GM18861 (cell line): Measurements from ENCODE around the gene NR6A1.

Experiments used
- ATAC-seq: cut with Tn5 transposase; IDR thresholded peaks from one replicate; pipeline ENCODE4 v1.9.1; 2021; ENCODE audit not compliant: unreplicated experiment

NR6A1 gene

GRCh38 chr9:124695280-124695890 is 75.7 kb downstream of the NR6A1 start:
- ATAC-seq, result no peak

DNA sequence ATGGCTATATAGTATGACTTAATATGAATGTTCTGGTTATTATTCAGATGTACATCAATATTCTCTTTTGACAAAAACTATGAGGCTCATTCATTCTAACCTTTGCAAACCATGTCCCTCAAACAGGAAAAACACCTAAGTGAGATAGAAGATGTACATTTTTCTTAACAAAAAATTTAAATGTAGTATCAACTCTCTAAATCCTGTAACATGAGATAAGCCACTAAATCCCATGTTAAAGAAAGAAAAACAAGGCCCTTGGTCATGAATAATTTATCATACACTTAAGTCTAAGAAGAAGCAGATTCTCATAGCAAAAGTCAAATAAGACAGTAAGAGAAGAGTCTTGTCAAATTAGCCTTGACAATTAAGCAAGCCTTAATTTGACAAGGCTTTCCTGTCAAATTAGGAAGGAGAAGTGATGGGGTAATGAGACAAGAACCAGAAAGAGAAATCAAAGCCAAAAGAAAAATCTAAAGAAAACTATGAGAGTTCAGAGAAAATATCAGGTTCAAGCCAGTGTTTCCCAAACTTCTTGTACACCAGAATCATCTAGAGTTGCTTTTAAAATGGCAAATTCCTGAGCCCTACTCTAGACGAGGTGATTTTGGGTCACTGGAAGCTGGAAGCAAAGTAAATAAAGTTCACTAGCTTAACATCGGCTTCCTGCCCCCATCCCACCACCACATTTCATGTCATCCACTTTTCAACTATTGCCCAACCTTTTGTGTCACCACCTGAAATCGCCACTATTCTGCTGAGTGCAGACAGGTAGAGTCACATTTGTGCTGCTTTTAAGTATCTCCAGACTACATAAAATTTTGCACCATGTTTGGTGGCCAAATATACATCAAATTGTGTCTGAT is 76.5 kb downstream of the NR6A1 start:
- no peak for ATAC-seq

- ATAC-seq, result no peak
These were observed 77.7 kb downstream of the NR6A1 start for GRCh38 chr9:124693403-124693802.

GRCh38 chr9:124688238-124688904 is 82.7 kb downstream of the NR6A1 start:
- no peak for ATAC-seq

DNA sequence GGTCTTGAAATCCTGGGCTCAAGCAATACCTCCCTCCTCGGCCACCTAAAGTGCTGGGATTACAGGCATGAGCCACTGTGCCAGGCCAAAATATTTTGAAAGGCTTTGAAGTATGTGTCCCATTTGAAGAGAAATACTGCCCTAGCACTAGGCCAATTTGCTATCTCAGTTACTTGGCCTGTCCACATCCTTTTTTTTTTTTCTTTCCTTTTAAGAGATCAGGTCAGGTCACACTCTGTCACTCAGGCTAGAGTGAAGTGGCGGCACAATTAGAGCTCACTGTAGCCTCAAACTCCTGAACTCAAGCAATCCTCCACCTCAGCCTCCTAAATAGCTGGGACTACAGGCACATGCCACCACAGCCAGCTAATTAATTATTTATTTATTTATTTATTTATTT is 84.2 kb downstream of the NR6A1 start:
- ATAC-seq, result no peak

DNA sequence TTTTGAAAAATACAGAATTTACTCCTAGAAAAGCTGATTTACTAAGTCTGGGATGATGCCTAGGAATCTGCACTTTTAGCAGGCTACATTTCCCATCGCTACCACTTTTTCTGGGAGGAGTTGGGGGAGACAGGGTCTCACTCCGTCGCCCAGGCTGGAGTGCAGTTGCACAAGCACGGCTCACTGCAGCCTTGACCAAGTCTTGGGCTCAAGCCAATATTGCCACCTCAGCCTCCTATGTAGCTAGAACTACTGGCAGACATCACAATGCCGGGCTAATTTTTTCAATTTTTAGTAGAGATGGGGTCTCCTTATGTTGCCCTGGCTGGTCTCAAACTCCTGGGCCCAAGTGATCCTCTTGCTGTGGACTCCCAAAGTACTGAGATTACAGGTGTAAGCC is 85.9 kb downstream of the NR6A1 start:
- ATAC-seq, result no peak

DNA sequence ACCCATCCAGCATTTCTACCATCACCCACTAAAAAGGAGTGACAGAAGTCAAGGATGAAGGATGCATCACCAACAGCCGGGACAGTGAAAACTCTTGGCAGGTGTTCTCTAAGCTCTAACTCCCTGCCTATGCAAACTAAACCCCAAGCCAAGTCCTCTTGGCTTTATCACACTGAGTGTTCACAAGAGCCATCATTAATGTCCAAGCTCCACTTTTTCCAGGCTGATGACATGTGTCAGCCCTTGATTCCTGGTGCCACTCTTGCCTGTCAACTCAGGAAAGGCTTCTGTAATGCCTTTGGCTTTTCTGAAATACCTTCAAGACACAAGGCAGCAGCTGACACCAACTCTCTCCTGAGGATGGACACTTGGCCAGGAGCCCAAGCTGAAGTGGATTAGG is 86.9 kb downstream of the NR6A1 start:
- no peak for ATAC-seq

DNA sequence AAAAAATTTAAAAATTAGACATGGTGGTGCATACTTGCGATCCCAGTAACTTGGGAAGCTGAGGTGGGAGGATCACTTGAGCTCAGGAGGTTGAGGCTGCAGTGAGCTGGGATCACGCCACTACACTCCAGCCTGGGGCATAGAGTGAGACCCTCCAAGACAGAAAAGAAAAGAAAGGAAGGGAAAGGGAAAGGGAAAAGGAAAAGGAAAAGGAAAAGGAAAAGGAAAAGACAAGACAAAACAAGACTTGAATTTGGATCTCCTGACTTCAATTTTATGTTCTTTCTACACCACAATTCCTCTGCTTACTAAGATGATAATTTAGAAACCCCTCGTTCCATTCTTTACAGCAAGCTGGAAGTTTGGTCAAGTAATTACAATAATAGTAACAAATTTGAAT is 88.1 kb downstream of the NR6A1 start:
- no peak for ATAC-seq

DNA sequence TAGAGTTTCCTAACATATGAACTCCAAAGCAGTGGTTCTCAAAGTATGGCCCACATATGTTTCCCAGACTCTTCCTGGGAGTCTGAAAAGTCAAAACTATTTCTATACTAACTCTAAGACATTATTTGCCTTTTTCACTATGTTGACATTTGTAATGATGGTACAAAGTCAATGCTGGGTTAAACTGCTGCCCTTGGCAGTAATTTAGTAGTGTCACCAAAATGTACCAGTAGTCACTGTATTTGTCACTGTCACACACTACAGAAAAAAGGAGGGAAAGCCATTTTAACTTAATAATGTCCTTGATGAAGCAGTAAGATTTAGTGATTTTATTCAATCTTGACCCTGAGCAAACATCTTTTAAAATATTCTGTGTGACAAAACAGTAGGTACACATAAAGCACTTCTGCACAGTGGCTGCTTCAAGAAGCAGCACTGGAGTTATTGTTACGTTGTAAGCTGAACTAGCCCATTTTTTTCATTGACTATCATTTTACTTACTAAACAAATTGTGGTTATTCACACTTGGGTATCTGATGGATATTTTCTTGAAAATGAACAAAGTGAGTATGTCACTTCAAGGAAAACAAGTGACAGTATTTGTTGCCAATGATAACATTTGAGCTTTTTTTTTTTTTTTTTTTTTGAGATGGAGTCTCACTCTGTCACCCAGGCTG is 90.3 kb downstream of the NR6A1 start:
- ATAC-seq, result no peak

DNA sequence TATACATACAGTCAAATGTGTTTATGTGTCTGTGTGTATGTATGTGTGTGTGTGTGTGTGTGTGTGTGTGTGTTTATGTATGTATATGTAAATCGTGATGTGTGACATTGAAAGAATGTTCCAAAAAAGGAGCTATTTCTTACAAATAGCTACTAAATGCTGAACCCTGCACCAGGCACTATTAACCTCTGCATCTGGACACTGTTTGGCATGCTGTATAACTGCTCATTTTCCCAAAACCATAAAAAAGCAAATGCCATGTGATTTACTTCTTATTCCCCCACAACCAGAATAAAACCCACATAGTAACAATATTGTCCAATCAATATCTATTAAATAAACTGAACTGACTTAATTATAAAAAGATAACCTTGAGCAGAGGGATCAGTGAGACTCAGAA is 91.1 kb downstream of the NR6A1 start:
- no peak for ATAC-seq

DNA sequence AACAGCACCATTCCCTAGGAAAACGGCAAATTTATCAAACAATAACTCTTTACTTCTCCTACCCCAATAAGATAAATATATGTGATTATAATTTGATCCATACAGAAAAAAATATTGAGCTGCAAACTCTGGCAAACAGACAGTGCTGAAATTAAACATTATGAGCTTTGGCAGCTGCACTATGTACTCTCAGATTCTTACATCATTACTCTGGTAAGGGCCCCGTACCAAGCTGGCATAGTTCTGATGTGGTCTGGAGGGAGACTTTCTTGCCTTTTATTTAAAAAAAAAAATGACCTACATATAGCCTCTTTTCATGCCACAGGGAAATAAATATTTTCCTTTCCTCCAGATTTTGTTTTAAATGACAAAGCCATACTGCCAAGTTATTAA is 95.0 kb downstream of the NR6A1 start:
- ATAC-seq, result no peak

GRCh38 chr9:124675261-124676158 is 95.6 kb downstream of the NR6A1 start:
- no peak for ATAC-seq

DNA sequence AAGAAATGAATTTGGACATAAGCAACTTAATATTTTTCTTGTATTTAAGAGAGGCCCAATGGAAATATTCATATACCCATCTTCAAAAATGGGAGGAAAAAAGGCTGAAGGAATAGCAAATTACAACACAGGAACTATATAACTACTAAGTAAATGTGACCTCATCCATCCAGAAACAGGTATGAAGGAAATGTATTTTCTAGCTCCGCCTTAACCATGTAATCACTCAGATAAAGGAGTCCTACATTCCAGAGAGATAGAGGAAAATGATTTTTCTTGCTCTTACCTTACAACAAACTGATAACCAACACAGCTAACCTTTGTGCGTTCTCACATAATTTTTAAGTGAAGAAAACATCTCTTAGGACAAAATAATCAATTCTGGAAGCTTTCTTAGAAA is 96.5 kb downstream of the NR6A1 start:
- ATAC-seq, result no peak

DNA sequence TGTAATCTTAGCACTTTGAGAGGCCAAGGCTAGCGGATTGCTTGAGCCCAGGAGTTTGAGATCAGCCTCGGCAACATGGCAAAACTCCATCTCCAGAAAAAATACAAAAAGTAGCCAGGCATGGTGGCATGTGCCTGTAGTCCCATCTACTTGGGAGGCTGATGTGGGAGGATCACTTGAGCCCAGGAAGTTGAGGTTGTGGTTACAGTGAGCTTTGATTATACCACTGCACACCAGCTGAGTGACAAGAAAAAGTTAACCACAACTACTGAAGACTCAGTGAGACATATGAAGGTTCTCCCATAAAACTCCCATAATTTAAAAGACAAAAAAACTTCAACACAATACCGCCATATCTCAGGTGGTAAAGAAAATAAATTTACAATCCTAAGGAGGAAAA is 98.0 kb downstream of the NR6A1 start:
- no peak for ATAC-seq

DNA sequence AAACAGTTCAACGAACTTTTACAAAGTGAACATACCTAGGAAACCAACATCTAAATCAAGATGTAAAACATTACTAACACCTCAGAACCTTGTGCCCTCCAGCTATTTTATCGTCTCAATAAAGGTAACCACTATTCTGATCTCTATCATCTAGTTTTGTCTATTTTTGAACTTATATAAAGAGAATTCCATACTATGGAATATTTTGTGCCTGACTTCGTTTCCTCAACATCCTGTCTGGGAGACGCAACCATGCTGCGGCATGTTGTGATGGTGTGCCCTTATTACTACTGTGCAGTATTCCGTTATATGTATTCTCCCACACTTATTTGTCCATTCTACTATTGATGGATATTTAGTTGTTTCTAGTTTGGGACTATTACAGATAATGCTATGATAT is 99.2 kb downstream of the NR6A1 start:
- no peak for ATAC-seq

- no peak for ATAC-seq
These were observed 104.5 kb downstream of the NR6A1 start for GRCh38 chr9:124666642-124667041.

DNA sequence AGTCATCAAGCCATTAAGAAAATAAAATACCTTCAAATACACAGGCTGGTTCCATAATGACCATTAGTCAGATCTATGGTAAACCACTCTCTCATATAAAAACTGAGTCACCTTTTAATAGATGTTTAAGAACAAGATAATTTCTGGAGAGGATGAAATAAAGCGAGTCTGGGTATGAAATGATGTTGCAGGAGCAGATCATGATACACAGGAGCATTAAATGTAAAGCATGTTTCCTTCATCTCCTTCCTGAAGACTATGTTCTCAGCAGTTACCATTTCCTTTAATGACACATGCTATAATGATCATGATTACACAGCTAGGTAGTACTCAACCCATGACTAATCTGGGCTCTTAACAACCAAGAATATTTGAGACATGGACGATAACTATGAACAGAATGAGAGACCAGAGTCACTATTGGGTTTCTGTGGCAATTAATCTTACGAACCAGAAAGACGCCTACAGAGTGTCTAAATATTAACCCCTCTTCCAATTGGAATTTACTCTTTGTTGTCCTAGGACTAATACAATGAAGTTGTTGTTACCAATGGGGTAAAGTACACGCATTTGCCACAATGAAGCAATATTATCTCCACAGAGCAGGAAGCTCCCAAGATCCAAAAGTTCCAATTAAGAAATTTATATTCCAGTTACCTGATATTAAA is 105.6 kb downstream of the NR6A1 start:
- ATAC-seq, result no peak

DNA sequence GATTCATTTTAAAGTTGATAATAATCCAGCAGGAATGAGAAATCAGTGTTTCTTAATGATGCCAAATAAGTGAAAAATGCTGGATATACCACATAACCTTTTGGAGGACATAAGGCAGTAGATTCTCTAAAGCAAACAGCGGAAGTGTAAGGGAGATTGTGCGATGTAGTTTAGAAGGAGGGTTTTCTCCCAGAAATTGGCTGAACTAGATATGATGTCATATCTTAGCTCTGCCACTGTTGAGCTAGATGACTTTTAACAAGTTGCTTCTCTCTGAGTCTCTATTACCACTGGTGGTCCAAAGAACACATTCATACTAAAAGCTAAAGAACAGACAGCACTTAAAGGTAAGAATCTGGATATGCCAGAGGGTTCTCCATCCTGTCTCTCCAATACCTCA is 107.0 kb downstream of the NR6A1 start:
- no peak for ATAC-seq

DNA sequence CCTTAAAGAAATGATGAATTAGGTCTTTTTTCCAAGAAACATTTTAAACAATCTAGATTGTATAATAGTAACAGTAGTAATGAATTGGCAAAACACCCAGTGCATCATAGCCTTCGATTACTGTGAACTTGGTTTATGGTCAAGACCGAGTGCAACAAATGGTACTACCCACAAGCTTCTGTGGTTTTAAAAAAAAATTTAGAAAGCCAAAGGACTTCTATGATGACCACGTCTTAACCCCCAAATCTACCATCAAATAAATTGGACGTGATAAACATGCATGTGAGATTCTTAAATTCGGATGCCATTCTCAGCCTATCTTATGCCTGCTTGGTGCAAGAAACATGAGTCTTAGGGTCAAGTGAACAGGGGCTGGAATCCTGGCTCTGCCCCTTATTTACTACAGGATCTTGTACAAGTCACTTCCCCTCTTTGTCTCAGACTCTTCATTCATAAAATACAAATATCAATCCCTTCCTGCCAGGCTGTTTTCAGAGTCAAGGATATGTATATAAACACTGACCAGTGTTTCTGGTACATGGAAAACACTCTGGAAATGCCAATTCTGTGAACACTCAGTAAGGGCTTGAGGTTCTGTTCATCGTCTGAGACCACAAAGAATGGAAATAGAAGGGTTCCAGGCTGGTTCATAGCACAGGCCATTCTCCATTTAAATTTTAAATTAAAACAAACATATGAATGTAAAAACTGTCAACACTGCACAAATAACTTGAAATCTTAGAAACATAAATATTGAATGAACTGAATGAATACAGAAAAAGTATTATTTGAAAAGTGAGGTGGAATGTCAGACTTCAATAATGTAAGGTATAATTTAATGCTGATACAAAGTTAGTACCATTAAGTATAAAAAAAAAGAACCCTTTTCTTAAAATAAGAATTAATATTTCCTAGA is 107.8 kb downstream of the NR6A1 start:
- ATAC-seq, result no peak
